Measurements from ENCODE around the gene NFYC.

The NFYC gene

DNA sequence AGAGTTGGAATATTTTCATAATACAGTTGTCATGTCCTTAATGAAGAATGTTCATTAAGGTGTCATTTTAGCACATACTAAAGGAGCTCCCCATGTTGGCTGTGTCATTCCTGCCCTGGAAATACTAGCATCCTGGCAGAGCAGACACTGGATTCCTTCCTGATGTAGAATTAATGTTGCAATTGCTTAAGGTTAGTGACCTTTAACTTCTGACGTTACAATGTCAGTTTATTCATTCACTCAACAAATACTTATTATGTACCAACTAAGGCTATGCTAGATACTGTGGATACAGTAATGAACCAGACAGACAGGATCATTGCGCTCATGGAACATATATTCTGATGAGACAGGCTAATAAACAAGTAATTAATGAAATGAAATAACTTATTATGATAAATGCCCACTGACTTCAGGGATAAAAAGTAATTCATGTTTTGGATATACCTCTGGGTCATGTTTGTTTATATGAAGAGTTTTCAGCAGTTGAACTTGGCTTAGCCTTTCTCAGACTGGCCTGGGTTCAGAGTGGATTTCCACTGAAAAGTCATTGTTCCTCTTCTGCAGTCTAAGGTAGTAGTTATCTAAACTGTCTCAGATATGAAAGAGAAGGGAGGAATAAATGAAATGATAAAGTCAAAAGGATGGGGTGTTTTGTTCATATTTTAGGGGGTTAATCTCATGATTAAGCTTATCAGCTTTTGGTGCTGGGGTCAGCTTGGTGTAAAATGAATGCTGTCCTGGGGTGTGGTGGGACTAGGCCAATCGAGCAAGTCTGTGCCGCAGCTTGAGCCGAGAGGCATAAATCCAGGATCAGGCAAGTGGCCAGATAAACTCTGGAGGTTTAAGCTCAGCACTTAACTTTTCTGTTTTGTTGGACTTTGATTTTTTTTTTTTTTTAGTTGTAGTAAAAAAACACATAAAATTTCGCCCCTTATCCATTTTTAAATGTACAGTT is 48.8 kb downstream of the NFYC start:
- DNase-seq, result no peak

GRCh38 chr1:40740997-40741736 is 49.7 kb downstream of the NFYC start:
- no peak for DNase-seq

- DNase-seq, result no peak
These were observed 51.0 kb downstream of the NFYC start for GRCh38 chr1:40742363-40743061.

DNA sequence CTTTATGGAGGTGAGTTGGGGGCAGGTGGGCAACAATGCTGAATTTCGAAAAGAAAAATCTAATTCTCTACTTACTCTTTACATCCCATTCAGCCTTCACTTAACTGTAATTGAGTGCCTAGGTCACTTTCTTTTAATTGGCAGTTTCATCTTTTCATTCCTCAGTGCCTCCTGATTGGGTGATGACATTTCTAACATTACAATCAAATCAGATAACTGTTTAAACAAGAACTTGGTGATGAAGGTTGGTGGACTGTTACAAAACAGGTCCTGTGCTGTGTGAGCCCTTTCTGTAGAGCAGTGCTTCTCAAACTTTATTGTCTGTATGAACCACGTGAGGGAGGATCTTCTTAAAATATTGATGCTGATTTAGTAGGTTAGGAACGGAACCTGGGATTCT is 51.9 kb downstream of the NFYC start:
- no peak for DNase-seq

GRCh38 chr1:40743860-40744259 is 52.4 kb downstream of the NFYC start:
- DNase-seq, result no peak

DNA sequence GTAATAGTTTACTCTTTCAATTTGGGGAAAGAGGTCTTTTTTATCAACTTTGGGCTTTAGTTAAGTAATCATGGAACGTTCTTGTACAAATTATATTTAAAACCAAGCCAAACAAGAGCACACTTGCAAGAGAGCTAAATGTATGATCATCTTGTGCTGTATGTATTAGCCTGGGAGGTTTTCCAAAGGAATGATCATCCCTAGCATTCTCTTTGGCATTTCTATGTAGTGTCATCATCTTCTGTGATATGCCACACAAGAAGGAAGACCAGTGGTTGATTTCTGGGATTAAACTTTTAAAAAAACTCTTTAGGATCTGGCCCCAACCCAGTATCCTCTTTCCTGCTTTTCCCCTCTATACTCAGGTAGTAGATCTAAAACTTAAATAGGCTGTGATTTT is 53.7 kb downstream of the NFYC start:
- DNase-seq, result no peak

DNA sequence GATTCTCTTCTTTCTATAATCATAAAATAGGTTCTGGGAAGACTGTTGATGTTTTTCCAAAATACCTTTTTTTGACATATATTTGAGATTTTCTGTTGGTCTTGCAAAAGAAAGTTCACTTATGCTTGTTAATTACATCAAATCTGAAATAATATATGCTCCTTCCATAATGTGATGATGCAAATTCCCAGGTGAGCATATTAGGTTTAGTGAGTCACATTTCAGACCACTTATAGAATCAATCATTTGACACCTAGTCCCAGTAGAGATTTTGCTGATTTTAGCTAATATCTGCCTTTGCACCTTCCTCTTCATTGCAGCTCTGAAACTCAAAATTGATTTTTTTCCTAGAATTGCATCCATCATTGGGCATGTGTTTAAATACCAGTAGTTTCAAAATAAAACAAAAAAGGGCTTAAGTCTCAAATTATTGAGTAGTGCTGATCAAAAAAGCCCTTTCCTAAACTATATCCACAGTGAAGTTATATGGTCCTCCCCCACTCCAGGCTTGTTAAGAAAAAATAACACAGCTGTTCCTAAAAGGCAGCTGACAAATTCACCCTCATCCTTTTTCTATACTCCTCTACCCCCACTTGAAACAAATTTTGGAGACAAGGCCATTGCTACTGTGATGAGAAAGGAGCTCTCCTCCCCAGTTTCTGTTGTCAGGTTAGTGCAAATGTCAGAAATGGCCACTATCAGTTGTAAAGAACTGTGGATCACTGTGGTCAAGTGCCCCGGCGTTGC is 55.0 kb downstream of the NFYC start:
- DNase-seq, result no peak

DNA sequence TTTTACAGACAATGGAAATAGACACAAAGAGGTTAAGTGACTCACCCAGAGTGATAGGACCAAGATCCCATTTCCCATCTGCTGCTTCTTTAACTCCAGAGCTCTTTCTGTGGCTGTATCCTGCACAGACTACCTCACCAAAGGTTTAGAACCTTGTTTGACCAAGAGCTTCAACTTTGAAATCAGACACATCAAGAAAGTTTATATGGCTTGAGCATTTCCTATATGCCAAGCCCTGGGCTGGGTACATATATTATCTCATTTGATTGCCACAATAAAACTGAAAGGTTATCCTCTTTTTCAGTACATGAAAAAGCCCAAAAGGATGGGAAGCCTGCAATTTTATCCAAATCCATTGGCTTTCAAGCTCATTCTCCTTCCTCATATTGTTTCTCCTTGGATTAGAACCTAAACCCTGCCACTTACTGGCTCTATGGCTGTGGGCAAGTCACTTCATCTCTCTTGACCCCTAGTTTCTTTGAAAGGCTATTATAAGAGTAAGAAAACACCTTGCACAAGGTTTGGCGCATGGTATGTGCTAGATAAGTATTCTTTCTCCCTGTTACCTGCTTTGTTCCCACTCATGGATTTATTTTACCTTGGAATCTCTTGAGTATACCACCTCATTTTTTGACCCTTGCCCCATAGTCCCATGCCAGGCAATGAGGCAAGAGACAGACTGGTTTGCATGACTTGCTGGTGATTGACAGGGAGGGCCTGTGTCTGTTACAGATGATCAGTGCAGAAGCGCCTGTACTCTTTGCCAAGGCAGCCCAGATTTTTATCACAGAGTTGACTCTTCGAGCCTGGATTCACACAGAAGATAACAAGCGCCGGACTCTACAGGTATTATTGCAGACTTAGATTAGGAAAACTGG is 57.6 kb downstream of the NFYC start:
- DNase-seq, result no peak

- DNase-seq, result no peak
These were observed 58.3 kb downstream of the NFYC start for GRCh38 chr1:40749817-40750216.

DNA sequence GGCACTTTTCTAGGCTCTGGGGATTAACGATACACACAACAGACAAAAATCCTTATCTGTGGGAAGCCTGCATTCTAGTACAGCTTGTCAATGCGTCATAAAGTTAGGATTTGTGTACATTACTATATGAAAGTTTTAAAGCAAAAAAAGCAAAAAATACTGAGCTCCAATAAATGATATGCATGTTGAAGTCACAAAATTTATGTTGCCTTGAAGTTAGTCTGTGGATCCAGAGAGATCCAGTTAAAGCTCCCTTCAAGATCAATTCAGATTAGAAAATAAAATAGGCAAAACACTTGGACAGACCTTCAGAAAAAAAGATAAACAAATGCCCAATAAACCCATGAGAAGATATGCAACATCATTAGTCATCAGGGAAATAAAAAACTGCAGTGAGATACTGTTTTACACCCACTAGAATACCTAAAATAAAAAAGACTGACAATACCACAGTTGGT is 59.0 kb downstream of the NFYC start:
- DNase-seq, result no peak

GRCh38 chr1:40751802-40752201 is 60.3 kb downstream of the NFYC start:
- no peak for DNase-seq

DNA sequence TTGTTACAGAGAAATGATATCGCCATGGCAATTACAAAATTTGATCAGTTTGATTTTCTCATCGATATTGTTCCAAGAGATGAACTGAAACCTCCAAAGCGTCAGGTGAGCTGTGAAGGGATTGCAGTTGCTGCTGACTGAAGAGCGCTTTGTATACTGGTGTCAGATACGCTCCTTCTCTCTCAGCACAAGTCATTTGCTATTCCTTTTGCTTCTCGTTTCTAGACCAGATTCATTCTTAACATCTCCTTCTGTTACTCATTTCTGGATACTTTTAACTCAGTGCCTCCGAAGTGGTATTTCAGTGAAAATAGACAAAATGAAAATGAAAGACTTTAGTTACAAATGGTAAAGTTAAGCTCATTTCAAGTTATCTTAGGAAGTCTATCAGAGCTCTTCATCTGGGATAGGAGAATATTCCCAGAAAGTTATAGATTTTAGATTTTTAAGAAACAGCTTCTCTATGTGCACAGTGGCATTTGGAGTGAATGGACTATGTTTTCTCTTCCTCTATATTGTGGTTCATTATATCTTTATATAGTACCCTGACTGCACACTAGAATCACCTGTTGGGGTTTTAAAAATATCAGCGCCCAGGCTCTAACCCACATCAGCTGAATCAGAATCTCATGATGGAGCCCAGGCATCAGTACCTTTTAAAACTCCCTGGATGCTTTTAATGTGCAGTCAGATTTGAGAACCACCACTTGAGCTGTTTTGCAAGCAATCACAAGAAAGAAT is 61.8 kb downstream of the NFYC start:
- no peak for DNase-seq

- DNase-seq, result no peak
These were observed 62.7 kb downstream of the NFYC start for GRCh38 chr1:40754201-40754600.

- DNase-seq, result no peak
These were observed 63.6 kb downstream of the NFYC start for GRCh38 chr1:40755067-40755466.

DNA sequence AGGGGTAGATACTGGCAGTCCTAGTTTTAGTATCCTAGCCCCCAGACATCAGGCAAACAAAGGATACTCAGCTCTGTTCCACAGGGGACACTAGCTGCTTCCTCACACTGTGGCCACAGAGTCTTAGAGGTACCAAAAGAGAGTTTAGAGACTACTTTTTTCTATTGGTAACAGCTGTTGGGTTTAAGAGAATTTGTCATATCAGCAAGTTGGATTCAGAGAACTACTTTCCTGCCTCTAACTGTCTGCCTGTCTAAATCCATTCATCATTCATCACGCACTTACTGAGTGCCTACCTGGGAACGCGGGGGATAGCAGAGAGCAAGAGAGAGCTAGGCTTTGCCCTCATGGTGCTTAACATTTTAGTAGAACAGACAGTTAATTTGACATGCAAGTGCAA is 65.0 kb downstream of the NFYC start:
- DNase-seq, result no peak

DNA sequence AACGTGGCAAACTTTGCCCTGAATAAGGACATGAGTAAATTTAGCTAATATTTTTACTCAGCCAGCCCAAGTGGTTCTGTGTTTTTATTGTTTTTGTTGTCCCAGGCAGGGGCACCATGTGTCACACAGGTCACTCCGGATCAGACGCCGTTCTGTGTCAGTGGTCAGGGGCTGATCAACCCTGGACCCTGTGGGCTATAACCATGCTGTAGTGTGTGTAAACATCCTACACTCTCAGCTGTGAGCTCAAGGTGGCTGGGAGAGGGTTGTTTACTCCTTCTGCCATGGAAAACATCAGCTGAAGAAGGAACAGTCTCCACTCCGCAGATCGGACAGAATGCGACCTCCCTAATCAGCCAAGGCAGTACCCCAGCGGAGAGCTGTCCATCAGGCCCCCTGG is 65.6 kb downstream of the NFYC start:
- no peak for DNase-seq

DNA sequence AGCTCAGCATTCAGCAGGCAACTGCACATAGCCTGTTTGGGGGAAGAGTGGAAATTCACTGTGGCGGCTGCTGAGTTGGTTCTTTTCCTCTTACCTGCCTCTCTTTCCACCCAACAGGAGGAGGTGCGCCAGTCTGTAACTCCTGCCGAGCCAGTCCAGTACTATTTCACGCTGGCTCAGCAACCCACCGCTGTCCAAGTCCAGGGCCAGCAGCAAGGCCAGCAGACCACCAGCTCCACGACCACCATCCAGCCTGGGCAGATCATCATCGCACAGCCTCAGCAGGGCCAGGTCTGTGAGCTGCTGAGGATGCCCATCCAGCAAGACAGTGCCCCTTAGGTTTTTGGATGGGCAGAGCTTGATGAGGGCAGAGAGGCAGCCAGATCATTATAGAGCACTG is 66.5 kb downstream of the NFYC start:
- DNase-seq, result no peak

- DNase-seq, result no peak
These were observed 67.3 kb downstream of the NFYC start for GRCh38 chr1:40758578-40759343.

- no peak for DNase-seq
These were observed 69.5 kb downstream of the NFYC start for GRCh38 chr1:40760984-40761383.
